ENCODE measurements around the gene CASK.

DNA sequence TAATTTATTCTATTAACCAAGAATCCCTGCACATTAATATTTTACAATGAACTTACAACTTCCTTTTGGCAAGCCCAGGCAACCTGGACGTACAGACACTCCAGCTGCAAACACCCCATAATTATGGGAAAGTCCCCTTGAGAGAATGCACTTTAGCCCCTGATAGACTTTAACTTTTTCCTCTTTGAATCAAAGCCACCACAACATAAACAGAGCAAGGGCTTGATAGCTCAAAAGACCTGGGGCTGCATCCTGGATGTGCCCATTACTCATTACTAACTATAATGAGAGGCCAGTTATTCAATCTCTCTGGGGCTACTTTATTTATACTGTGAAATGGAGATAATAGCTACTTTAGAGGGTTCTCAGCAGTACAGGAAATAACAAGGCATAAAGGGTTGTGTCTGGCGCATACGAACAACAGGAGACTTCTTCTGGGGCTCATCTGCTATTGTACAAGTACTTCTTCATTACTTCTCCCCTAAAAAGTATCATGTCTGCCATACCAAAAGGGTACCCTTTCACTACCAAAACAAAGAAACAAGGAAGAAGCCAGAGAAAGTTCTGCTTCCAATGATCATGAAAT lies 54.9 kb downstream of the CASK start:
- TF ChIP-seq EGR1 (IDR thresholded peaks at IDR 0.05; ENCODE audit: low read depth in 2 of 2): no peak
- TF ChIP-seq CTCF (IDR thresholded peaks at IDR 0.05; ENCODE audit: low read depth, low read length, missing input control): no peak
- no peak for TF ChIP-seq TAF1 (conservative IDR thresholded peaks at IDR 0.05)
- TF ChIP-seq SP1 (IDR thresholded peaks at IDR 0.05): no peak
- TF ChIP-seq RAD21 (IDR thresholded peaks at IDR 0.05): no peak
- no peak for TF ChIP-seq REST (IDR thresholded peaks at IDR 0.05)
- no peak for TF ChIP-seq MAX (IDR thresholded peaks at IDR 0.05)
